Prostate gland (tissue), 2 donors: Measurements from ENCODE around the gene FXR2.

Experiments used
- POLR2A ChIP-seq: fragments of 450-650 bp; IDR thresholded peaks from one replicate; pipeline ENCODE4 v1.6.1; 2016; ENCODE audit warnings: antibody characterized with exemption, mild to moderate bottlenecking
- POLR2AphosphoS5 ChIP-seq: sonication (generic); formaldehyde crosslinking; IDR thresholded peaks from one replicate; pipeline ENCODE4 v1.6.1; 2017; ENCODE audit warnings: antibody characterized with exemption
- TF ChIP-seq, protein P1 (sequence below), 4 experiments: fragments of 200-600 bp in 2 of 4; fragments of 450-650 bp in 2 of 4; sonication (generic) in 2 of 4; IDR thresholded peaks; 1 replicate in 3 of 4; 2 replicates in 1 of 4; pipeline ENCODE4 v1.5.1; 2016 to 2019; ENCODE audit warnings: antibody characterized with exemption in 4 of 4, mild to moderate bottlenecking in 2 of 4, moderate library complexity in 2 of 4

DNA sequence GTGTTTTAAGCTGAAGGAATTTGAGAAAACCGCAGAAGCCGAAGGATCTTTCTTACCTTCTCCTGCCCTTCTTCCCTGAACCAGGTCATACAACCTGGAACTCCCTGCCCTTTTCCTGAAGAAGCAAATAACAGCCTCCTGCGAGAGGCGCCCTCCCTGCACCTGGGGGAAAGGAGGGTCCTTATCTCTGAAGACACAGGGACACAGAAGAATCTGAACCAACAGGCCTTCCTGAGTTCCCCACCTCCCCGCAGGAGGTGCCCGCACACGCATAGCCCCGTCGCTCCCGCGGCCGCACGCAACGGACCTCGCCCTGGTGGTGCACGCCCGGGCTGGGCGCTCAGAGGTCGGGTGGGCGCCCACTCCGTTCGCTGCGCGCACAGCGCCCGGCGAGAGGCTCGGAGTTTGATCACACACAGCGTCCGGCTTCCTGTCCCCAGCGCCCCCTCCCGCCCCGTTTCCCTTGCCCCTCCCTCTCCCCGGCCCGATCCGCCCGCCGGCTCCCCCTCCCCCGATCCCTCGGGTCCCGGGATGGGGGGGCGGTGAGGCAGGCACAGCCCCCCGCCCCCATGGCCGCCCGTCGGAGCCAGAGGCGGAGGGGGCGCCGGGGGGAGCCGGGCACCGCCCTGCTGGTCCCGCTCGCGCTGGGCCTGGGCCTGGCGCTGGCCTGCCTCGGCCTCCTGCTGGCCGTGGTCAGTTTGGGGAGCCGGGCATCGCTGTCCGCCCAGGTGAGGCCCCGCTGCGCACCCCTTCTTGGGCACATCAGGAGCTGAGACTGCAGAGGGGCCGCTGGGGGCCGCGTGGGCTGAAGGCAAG is 65.9 kb downstream of the FXR2 start, which contains the start of gene TNFSF12:
- TF ChIP-seq POLR2A = peak; percentile 41
- TF ChIP-seq, protein P1, sequence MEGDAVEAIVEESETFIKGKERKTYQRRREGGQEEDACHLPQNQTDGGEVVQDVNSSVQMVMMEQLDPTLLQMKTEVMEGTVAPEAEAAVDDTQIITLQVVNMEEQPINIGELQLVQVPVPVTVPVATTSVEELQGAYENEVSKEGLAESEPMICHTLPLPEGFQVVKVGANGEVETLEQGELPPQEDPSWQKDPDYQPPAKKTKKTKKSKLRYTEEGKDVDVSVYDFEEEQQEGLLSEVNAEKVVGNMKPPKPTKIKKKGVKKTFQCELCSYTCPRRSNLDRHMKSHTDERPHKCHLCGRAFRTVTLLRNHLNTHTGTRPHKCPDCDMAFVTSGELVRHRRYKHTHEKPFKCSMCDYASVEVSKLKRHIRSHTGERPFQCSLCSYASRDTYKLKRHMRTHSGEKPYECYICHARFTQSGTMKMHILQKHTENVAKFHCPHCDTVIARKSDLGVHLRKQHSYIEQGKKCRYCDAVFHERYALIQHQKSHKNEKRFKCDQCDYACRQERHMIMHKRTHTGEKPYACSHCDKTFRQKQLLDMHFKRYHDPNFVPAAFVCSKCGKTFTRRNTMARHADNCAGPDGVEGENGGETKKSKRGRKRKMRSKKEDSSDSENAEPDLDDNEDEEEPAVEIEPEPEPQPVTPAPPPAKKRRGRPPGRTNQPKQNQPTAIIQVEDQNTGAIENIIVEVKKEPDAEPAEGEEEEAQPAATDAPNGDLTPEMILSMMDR (IDR thresholded peaks at IDR 0.05) = peak; percentile 12 to 33 (median 22)
- no peak for TF ChIP-seq POLR2AphosphoS5
